Keratinocyte (primary cell): ENCODE data around the gene KCNN4. TPM values are rescaled to one million over a fixed set of nuclear protein-coding genes. Genes with fewer than 3 reads are reported as not detected.

Source experiments
- DNase-seq: peaks from one replicate; pipeline ENCODE4 v3.0.0-alpha.2; 2011; ENCODE audit warnings: low read depth, missing footprints, low spot score
- FAIRE-seq: peaks from 2 replicates; lab custom pipeline; 2011; peaks lifted over from hg19 to GRCh38; lab: Jason Lieb, UNC
- H2AFZ ChIP-seq: 2 replicates; pipeline ENCODE4 v1.6.0; 2012; ENCODE audit warnings: low read length, control low read depth, inconsistent platforms; ENCODE audit not compliant: control insufficient read depth
- H3K27ac ChIP-seq: 2 replicates; pipeline ENCODE4 v1.5.1; 2011; ENCODE audit warnings: low read length; ENCODE audit not compliant: control insufficient read depth, insufficient read depth
- H3K27me3 ChIP-seq: 3 replicates; pipeline ENCODE4 v1.6.0; 2011; ENCODE audit warnings: low read length; ENCODE audit not compliant: control insufficient read depth, insufficient read depth; ENCODE audit errors: extremely low read depth
- H3K36me3 ChIP-seq, 2 experiments: 2 replicates in 1 of 2; 3 replicates in 1 of 2; pipeline ENCODE4 v1.5.1; 2011; ENCODE audit warnings: low read length in 2 of 2, mild to moderate bottlenecking in 1 of 2; ENCODE audit not compliant: control insufficient read depth in 2 of 2, insufficient read depth in 2 of 2; ENCODE audit errors: extremely low read depth in 1 of 2
- H3K4me1 ChIP-seq: 3 replicates; pipeline ENCODE4 v1.5.1; 2011; ENCODE audit warnings: low read length; ENCODE audit not compliant: control insufficient read depth, insufficient read depth; ENCODE audit errors: extremely low read depth
- H3K4me2 ChIP-seq: 3 replicates; pipeline ENCODE4 v1.6.0; 2011; ENCODE audit warnings: low read depth, low read length; ENCODE audit not compliant: control insufficient read depth, insufficient read depth; ENCODE audit errors: extremely low read depth
- H3K4me3 ChIP-seq, 3 experiments: fragments of 200-600 bp in 1 of 3; sonication (generic) in 1 of 3; 2 replicates in 2 of 3; 3 replicates in 1 of 3; pipeline ENCODE4 v1.5.1; 2011 to 2016; ENCODE audit warnings: low read length in 3 of 3, mild to moderate bottlenecking in 3 of 3, control low read depth in 2 of 3, inconsistent platforms in 1 of 3, low read depth in 1 of 3, mixed read lengths in 1 of 3, mixed run types in 1 of 3, moderate library complexity in 1 of 3; ENCODE audit not compliant: control insufficient read depth in 2 of 3, insufficient read depth in 2 of 3; ENCODE audit errors: extremely low read depth in 1 of 3
- H3K79me2 ChIP-seq: 2 replicates; pipeline ENCODE4 v1.6.0; 2012; ENCODE audit warnings: low read length; ENCODE audit not compliant: control insufficient read depth, insufficient read depth
- H3K9ac ChIP-seq: 3 replicates; pipeline ENCODE4 v1.6.0; 2011; ENCODE audit warnings: low read length; ENCODE audit not compliant: control insufficient read depth, insufficient read depth; ENCODE audit errors: extremely low read depth
- H3K9me1 ChIP-seq: 3 replicates; pipeline ENCODE4 v1.6.0; 2011; ENCODE audit warnings: low read length; ENCODE audit not compliant: control insufficient read depth, insufficient read depth; ENCODE audit errors: extremely low read depth
- H3K9me3 ChIP-seq: 2 replicates; pipeline ENCODE4 v1.5.1; 2012; ENCODE audit warnings: low read depth, low read length; ENCODE audit not compliant: control insufficient read depth
- H4K20me1 ChIP-seq: 3 replicates; pipeline ENCODE4 v1.6.0; 2011; ENCODE audit warnings: low read length; ENCODE audit not compliant: control insufficient read depth, insufficient read depth; ENCODE audit errors: extremely low read depth
- CTCF ChIP-seq, 3 experiments: IDR thresholded peaks in 1 of 3; conservative IDR thresholded peaks in 1 of 3; optimal IDR thresholded peaks in 1 of 3; 2 replicates in 2 of 3; 3 replicates in 1 of 3; pipeline versions ENCODE3 to v1.5.1; 2011; ENCODE audit warnings: low read length in 3 of 3, mild to moderate bottlenecking in 3 of 3, moderate library complexity in 2 of 3, control low read depth in 1 of 3, inconsistent platforms in 1 of 3; ENCODE audit not compliant: insufficient read depth in 2 of 3; ENCODE audit errors: extremely low read depth in 1 of 3
- EZH2 ChIP-seq: IDR thresholded peaks from one replicate; pipeline ENCODE4 v1.6.1; 2012; ENCODE audit warnings: inconsistent platforms, mild to moderate bottlenecking, low read length, moderate library complexity
- dilution Hi-C: fragments of 300-500 bp; cut with MboI; formaldehyde crosslinking; loops from one replicate; pipeline ENCODE4 v1.7.0; 2020; ENCODE audit warnings: low sequenced_read_pairs; ENCODE audit not compliant: extremely low pct_ligation_motif_present
- polyA plus RNA-seq, 5 experiments: library from polyadenylated mRNA; depleted of rRNA in 3 of 5; stranded (reverse) in 3 of 5; stranded (forward) in 1 of 5; unstranded in 1 of 5; fragments of >200 nt; gene quantifications; 1 replicate in 1 of 5; 2 replicates in 3 of 5; 3 replicates in 1 of 5; pipeline versions ENCODE4 v1.2.1 to v1.2.3, GENCODE V29; 2011 to 2012; ENCODE audit warnings: missing spikeins in 2 of 5, low read depth in 1 of 5, low replicate concordance in 1 of 5

The KCNN4 gene
- polyA plus RNA-seq, 1 donor (not counting 4 experiments of a cell fraction or from before 2014, with no cell fraction given): 9.8 TPM

DNA sequence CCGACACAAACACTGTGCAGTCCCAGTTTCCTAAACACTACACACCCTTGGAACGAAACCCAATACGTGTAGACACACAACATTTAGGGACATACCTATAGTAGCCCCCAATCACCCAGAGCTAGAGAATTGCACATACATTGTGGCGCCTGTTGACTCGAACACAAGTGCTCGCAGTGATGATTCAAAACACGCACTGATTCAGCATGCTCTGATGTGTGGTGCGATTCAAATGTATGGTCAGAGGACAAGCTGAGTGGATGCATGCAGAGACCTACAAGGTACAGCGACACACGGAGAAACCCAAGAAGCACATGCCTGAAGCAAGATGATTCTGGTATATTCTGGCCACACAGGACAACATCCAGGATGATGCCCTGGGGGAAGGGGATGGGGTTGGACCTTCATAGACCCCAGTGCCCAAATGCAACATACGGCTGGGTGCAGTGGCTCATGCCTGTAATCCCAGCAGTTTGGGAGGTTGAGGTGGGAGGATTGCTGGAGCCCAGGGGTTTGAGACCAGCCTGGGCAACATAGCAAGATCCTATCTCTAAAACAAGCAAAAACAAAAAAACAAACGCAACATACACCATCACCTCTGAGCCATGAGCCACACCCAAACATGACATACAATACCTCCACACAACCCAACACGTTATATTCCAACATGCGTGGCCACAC lies 997 bp upstream of the KCNN4 start:
- H3K4me3 ChIP-seq: peak overlapping the region in 1 of 3 experiments; percentile 71
- no peaks in the 10 kb centered on the region for H3K36me3 ChIP-seq
- peak overlapping the region; percentile 68 for H3K27ac ChIP-seq
- TF ChIP-seq CTCF (optimal IDR thresholded peaks at IDR 0.05 in 1 of 3, IDR thresholded peaks at IDR 0.05 in 1 of 3, conservative IDR thresholded peaks at IDR 0.05 in 1 of 3; ENCODE audit: extremely low read depth in 1 of 3, insufficient read depth in 2 of 3, low read length in 3 of 3): no peak
- no peak for TF ChIP-seq EZH2
- no peaks in the 10 kb centered on the region for H4K20me1 ChIP-seq
- peaks cover 3% of the 10 kb centered on the region for H3K79me2 ChIP-seq
- dilution Hi-C loops: no loop called here
- peaks cover 63% of the 10 kb centered on the region for H3K4me1 ChIP-seq
- H2AFZ ChIP-seq: no peak overlapping the region
- peak overlapping the region; percentile 65 for H3K4me2 ChIP-seq
- no peak for FAIRE-seq
- no peaks in the 10 kb centered on the region for H3K9me1 ChIP-seq
- H3K9me3 ChIP-seq: no peaks in the 10 kb centered on the region
- H3K27me3 ChIP-seq: no peaks in the 10 kb centered on the region
- peak overlapping the region; percentile 65 for H3K9ac ChIP-seq
- DNase-seq: no peak

- H3K4me2 ChIP-seq: peak overlapping the region; percentile 65
- H3K9ac ChIP-seq: no peak overlapping the region
- no peak overlapping the region for H2AFZ ChIP-seq
- DNase-seq (no peak), FAIRE-seq (no peak)
- H3K9me1 ChIP-seq: no peaks in the 10 kb centered on the region
- dilution Hi-C loops: no loop called here
- no peaks in the 10 kb centered on the region for H4K20me1 ChIP-seq
- H3K4me1 ChIP-seq: peaks cover 63% of the 10 kb centered on the region
- H3K4me3 ChIP-seq: peak overlapping the region; percentile 1 to 71 (median 37)
- peaks cover 3% of the 10 kb centered on the region for H3K79me2 ChIP-seq
- H3K27me3 ChIP-seq: no peaks in the 10 kb centered on the region
- TF ChIP-seq EZH2 (no peak), CTCF (optimal IDR thresholded peaks at IDR 0.05 in 1 of 3, IDR thresholded peaks at IDR 0.05 in 1 of 3, conservative IDR thresholded peaks at IDR 0.05 in 1 of 3; ENCODE audit: extremely low read depth in 1 of 3, insufficient read depth in 2 of 3, low read length in 3 of 3) (no peak)
- H3K27ac ChIP-seq: no peak overlapping the region
- H3K36me3 ChIP-seq: no peaks in the 10 kb centered on the region
- no peaks in the 10 kb centered on the region for H3K9me3 ChIP-seq
These were observed 953 bp downstream of the KCNN4 start for GRCh38 chr19:43779820-43780219.
